Common myeloid progenitor, CD34-positive (primary cell): ENCODE data around the gene DAGLB.

Source experiments
- CTCF ChIA-PET: fragments of 350-600 bp; sonication (Branson Sonifier 250); formaldehyde crosslinking; loops from one replicate; lab custom pipeline; 2021; ENCODE audit warnings: antibody characterized with exemption; lab: Charles Lee
- POLR2A ChIA-PET: fragments of 350-600 bp; sonication (Branson Sonifier 250); formaldehyde crosslinking; loops from one replicate; lab custom pipeline; 2021; ENCODE audit warnings: antibody characterized with exemption; lab: Charles Lee
- DNase-seq, 3 donors: peaks; one replicate each; pipeline versions ENCODE4 v3.0.0 to v3.0.0-alpha.2; 2013
- H3K27ac ChIP-seq, 2 experiments: 1 replicate in 1 of 2; 2 replicates in 1 of 2; pipeline ENCODE4 v1.7.0; 2013; ENCODE audit warnings: inconsistent platforms in 2 of 2, low read length in 2 of 2, mild to moderate bottlenecking in 2 of 2, low read depth in 1 of 2, moderate library complexity in 1 of 2; ENCODE audit not compliant: severe bottlenecking in 2 of 2, insufficient read depth in 1 of 2, poor library complexity in 1 of 2
- H3K27me3 ChIP-seq, 5 experiments: replicated peaks in 2 of 5; 1 replicate in 3 of 5; 2 replicates in 2 of 5; pipeline versions ENCODE4 v1.6.1 to v1.7.0; 2013; ENCODE audit warnings: low read length in 4 of 5, mild to moderate bottlenecking in 2 of 5, moderate library complexity in 2 of 5, inconsistent platforms in 1 of 5; ENCODE audit not compliant: insufficient read depth in 5 of 5, control insufficient read depth in 4 of 5
- H3K36me3 ChIP-seq, 4 experiments: 1 replicate in 2 of 4; 2 replicates in 2 of 4; pipeline versions ENCODE4 v1.6.1 to v1.7.0; 2013; ENCODE audit warnings: low read length in 3 of 4, control low read depth in 1 of 4, mild to moderate bottlenecking in 1 of 4; ENCODE audit not compliant: control insufficient read depth in 4 of 4, insufficient read depth in 4 of 4
- H3K4me1 ChIP-seq, 4 experiments: 1 replicate in 3 of 4; 2 replicates in 1 of 4; pipeline versions ENCODE4 v1.6.1 to v1.7.1; 2013; ENCODE audit warnings: low read length in 3 of 4, mild to moderate bottlenecking in 3 of 4, control low read depth in 1 of 4, inconsistent platforms in 1 of 4, moderate library complexity in 1 of 4; ENCODE audit not compliant: control insufficient read depth in 4 of 4, insufficient read depth in 4 of 4; ENCODE audit errors: control extremely low read depth in 1 of 4
- H3K4me3 ChIP-seq, 7 experiments: 1 replicate in 4 of 7; 2 replicates in 3 of 7; pipeline versions ENCODE4 v1.5.1 to v1.7.0; 2013; ENCODE audit warnings: mild to moderate bottlenecking in 7 of 7, low read length in 6 of 7, moderate library complexity in 6 of 7, inconsistent platforms in 2 of 7, low read depth in 2 of 7, control low read depth in 1 of 7; ENCODE audit not compliant: insufficient read depth in 4 of 7, control insufficient read depth in 1 of 7; ENCODE audit errors: extremely low read depth in 1 of 7
- H3K9me3 ChIP-seq, 5 experiments: 1 replicate in 4 of 5; 2 replicates in 1 of 5; pipeline versions ENCODE4 v1.6.1 to v1.7.1; 2013; ENCODE audit warnings: low read length in 4 of 5, mild to moderate bottlenecking in 2 of 5, inconsistent platforms in 1 of 5, low read depth in 1 of 5, moderate library complexity in 1 of 5; ENCODE audit not compliant: control insufficient read depth in 4 of 5, insufficient read depth in 2 of 5; ENCODE audit errors: control extremely low read depth in 1 of 5
- WGBS: methylation state at CpG from one replicate; pipeline ENCODE4 v1.1.5; 2013; ENCODE audit not compliant: insufficient coverage; 5-methylcytosine and 5-hydroxymethylcytosine counted together

DAGLB gene

DNA sequence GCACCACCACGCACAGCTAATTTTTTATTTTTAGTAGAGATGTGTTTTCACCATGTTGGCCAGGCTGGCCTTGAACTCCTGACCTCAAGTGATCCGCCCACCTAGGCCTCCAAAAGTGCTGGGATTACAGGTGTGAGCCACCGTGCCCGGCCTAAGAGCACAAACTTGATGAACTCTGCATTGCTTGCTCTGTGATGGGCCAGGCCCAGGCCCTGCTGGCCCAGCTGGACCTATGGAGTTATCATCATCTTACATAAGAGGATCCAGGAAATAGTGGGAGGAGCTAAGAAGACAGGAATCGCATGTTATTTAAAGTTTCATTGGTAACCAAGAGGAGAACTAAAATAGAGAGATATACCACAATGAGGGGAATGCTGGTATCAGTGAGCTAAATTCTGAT, 86.9 kb downstream of the DAGLB start:
- no peaks in the 10 kb centered on the region for H3K27me3 ChIP-seq
- no peak overlapping the region for H3K4me3 ChIP-seq
- peaks cover 0 to 10% (median 1%) of the 10 kb centered on the region in 4 experiments for H3K4me1 ChIP-seq
- H3K36me3 ChIP-seq = no peaks in the 10 kb centered on the region
- ChIA-PET CTCF (interaction anchor here (0.8 to 2.0 kb wide), 5 partner anchors 9 to 70 kb away, joined by 3 to 6 read pairs (median 4); no protein-coding TSS in a partner anchor), POLR2A (no interaction called here)
- H3K9me3 ChIP-seq = no peaks in the 10 kb centered on the region
- DNase-seq = peak in 2 of 3 donors; percentile 48 to 49
- H3K27ac ChIP-seq = no peak overlapping the region
- WGBS = 96% methylated on average over 4 of the region's 5 CpGs

DNA sequence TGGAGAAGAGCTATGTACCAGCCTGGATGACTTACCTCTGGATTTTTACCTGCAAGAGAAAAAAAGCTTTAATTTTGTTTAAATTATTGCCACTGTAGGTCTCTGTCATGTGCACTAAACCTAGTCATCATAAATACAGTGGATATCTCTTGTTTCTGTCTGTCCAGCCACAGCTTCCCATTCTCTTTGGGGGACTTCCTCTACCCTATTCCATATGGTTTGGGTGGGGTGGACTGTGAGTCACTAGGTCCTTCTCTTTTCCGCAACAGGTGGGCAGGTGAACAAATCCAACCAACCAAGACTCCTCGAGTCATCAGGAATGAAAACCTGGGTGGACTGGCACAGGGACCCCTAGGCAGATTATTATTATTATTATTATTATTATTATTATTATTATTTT, 88.0 kb downstream of the DAGLB start:
- no peak overlapping the region for H3K27ac ChIP-seq
- no peaks in the 10 kb centered on the region for H3K9me3 ChIP-seq
- ChIA-PET CTCF (interaction anchor here (1.3 to 2.0 kb wide), 4 partner anchors 11 to 362 kb away, joined by 3 to 6 read pairs (median 4); no protein-coding TSS in a partner anchor), POLR2A (no interaction called here)
- no peak overlapping the region for H3K4me3 ChIP-seq
- H3K27me3 ChIP-seq = no peaks in the 10 kb centered on the region
- H3K36me3 ChIP-seq = no peaks in the 10 kb centered on the region
- WGBS = no CpG with 5 or more reads among the region's 2 CpGs
- peaks cover 0 to 10% (median 1%) of the 10 kb centered on the region in 4 experiments for H3K4me1 ChIP-seq
- peak in 2 of 3 donors; percentile 52 to 77 for DNase-seq
